Measurements from ENCODE around the gene HTRA3. TPM values are rescaled to one million over a fixed set of nuclear protein-coding genes. Genes with fewer than 3 reads are reported as not detected.

Gene HTRA3
- total and polyA plus RNA-seq, 2 of the 8 experiments (the other 6 are each of a cell fraction or from before 2014, with no cell fraction given): 3.2 to 5.8 TPM

DNA sequence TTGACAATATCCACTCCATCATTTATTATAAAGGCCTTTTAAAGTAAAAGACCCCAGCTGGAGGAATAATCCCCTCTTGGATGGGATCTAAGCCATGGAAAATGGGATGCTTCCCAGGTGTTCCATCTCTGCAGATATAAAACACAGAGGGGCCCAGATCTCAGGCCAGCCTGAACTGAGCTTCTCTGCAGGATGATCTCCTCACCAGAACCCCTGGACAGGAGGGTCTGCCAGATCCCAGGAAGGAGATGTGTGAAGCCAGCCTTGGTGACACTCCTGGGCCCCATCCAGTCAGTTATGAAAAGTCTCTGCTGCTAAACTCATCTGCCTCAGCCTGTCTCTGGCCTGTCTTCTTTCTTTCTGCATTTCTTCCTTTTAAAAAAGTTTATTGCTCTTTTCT is 56.7 kb downstream of the HTRA3 start (continued):
- TF ChIP-seq, protein P1, sequence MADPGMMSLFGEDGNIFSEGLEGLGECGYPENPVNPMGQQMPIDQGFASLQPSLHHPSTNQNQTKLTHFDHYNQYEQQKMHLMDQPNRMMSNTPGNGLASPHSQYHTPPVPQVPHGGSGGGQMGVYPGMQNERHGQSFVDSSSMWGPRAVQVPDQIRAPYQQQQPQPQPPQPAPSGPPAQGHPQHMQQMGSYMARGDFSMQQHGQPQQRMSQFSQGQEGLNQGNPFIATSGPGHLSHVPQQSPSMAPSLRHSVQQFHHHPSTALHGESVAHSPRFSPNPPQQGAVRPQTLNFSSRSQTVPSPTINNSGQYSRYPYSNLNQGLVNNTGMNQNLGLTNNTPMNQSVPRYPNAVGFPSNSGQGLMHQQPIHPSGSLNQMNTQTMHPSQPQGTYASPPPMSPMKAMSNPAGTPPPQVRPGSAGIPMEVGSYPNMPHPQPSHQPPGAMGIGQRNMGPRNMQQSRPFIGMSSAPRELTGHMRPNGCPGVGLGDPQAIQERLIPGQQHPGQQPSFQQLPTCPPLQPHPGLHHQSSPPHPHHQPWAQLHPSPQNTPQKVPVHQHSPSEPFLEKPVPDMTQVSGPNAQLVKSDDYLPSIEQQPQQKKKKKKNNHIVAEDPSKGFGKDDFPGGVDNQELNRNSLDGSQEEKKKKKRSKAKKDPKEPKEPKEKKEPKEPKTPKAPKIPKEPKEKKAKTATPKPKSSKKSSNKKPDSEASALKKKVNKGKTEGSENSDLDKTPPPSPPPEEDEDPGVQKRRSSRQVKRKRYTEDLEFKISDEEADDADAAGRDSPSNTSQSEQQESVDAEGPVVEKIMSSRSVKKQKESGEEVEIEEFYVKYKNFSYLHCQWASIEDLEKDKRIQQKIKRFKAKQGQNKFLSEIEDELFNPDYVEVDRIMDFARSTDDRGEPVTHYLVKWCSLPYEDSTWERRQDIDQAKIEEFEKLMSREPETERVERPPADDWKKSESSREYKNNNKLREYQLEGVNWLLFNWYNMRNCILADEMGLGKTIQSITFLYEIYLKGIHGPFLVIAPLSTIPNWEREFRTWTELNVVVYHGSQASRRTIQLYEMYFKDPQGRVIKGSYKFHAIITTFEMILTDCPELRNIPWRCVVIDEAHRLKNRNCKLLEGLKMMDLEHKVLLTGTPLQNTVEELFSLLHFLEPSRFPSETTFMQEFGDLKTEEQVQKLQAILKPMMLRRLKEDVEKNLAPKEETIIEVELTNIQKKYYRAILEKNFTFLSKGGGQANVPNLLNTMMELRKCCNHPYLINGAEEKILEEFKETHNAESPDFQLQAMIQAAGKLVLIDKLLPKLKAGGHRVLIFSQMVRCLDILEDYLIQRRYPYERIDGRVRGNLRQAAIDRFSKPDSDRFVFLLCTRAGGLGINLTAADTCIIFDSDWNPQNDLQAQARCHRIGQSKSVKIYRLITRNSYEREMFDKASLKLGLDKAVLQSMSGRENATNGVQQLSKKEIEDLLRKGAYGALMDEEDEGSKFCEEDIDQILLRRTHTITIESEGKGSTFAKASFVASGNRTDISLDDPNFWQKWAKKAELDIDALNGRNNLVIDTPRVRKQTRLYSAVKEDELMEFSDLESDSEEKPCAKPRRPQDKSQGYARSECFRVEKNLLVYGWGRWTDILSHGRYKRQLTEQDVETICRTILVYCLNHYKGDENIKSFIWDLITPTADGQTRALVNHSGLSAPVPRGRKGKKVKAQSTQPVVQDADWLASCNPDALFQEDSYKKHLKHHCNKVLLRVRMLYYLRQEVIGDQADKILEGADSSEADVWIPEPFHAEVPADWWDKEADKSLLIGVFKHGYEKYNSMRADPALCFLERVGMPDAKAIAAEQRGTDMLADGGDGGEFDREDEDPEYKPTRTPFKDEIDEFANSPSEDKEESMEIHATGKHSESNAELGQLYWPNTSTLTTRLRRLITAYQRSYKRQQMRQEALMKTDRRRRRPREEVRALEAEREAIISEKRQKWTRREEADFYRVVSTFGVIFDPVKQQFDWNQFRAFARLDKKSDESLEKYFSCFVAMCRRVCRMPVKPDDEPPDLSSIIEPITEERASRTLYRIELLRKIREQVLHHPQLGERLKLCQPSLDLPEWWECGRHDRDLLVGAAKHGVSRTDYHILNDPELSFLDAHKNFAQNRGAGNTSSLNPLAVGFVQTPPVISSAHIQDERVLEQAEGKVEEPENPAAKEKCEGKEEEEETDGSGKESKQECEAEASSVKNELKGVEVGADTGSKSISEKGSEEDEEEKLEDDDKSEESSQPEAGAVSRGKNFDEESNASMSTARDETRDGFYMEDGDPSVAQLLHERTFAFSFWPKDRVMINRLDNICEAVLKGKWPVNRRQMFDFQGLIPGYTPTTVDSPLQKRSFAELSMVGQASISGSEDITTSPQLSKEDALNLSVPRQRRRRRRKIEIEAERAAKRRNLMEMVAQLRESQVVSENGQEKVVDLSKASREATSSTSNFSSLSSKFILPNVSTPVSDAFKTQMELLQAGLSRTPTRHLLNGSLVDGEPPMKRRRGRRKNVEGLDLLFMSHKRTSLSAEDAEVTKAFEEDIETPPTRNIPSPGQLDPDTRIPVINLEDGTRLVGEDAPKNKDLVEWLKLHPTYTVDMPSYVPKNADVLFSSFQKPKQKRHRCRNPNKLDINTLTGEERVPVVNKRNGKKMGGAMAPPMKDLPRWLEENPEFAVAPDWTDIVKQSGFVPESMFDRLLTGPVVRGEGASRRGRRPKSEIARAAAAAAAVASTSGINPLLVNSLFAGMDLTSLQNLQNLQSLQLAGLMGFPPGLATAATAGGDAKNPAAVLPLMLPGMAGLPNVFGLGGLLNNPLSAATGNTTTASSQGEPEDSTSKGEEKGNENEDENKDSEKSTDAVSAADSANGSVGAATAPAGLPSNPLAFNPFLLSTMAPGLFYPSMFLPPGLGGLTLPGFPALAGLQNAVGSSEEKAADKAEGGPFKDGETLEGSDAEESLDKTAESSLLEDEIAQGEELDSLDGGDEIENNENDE (IDR thresholded peaks at IDR 0.05; ENCODE audit: insufficient replicate concordance, low read length): no peak
- TF ChIP-seq SP2 (IDR thresholded peaks at IDR 0.05; ENCODE audit: low read length) (no peak), CTBP2 (IDR thresholded peaks at IDR 0.05; ENCODE audit: borderline replicate concordance, insufficient read depth, insufficient read length, low read length) (no peak), TAF7 (optimal IDR thresholded peaks at IDR 0.05; ENCODE audit: borderline replicate concordance, low read depth, low read length) (no peak), TBP (IDR thresholded peaks at IDR 0.05; ENCODE audit: low read depth, low read length) (no peak), HDAC2 (IDR thresholded peaks at IDR 0.05; ENCODE audit: borderline replicate concordance in 1 of 2, low read depth in 2 of 2, low read length in 2 of 2) (no peak), ZNF274 (IDR thresholded peaks at IDR 0.05; ENCODE audit: borderline replicate concordance, extremely low read depth, low read length) (no peak), RBBP5 (IDR thresholded peaks at IDR 0.05; ENCODE audit: borderline replicate concordance, low read depth, low read length) (no peak)
- TF ChIP-seq, protein P2, sequence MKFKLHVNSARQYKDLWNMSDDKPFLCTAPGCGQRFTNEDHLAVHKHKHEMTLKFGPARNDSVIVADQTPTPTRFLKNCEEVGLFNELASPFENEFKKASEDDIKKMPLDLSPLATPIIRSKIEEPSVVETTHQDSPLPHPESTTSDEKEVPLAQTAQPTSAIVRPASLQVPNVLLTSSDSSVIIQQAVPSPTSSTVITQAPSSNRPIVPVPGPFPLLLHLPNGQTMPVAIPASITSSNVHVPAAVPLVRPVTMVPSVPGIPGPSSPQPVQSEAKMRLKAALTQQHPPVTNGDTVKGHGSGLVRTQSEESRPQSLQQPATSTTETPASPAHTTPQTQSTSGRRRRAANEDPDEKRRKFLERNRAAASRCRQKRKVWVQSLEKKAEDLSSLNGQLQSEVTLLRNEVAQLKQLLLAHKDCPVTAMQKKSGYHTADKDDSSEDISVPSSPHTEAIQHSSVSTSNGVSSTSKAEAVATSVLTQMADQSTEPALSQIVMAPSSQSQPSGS (IDR thresholded peaks at IDR 0.05; ENCODE audit: low read length): no peak

Data from H1 (cell line).